Ammon's horn (tissue), 1 donor: ENCODE measurements around the gene DBP.
"Not testable (repeated sequence)": the region's sequence is repeated elsewhere in the genome, so short reads cannot be mapped to it uniquely, and the experiment has no call there.

Experiments
- DNase-seq: peaks from one replicate; pipeline ENCODE4 v3.0.0-alpha.2; 2016; ENCODE audit warnings: low spot score

DBP gene

GRCh38 chr19:48639483-48640375 is 2.5 kb upstream of the DBP start:
- DNase-seq: no peak

GRCh38 chr19:48638831-48639381 is 1.7 kb upstream of the DBP start:
- no peak for DNase-seq

GRCh38 chr19:48637948-48638830 is 1.0 kb upstream of the DBP start:
- DNase-seq: peak; percentile 94

GRCh38 chr19:48637449-48637947 is 319 bp upstream of the DBP start:
- DNase-seq: peak; percentile 100

GRCh38 chr19:48635966-48636858 is 967 bp downstream of the DBP start:
- no peak for DNase-seq

GRCh38 chr19:48635263-48635965 is 1.8 kb downstream of the DBP start:
- peak; percentile 65 for DNase-seq

- peak; percentile 97 for DNase-seq
Measured at GRCh38 chr19:48634424-48635262, 2.5 kb downstream of the DBP start.

GRCh38 chr19:48634036-48634342 is 3.2 kb downstream of the DBP start:
- no peak for DNase-seq

GRCh38 chr19:48633148-48634035 is 3.8 kb downstream of the DBP start:
- no peak for DNase-seq

- DNase-seq: no peak
Measured at GRCh38 chr19:48632692-48633147, 4.5 kb downstream of the DBP start.

GRCh38 chr19:48632286-48632685 is 4.9 kb downstream of the DBP start:
- DNase-seq: not testable (repeated sequence)

GRCh38 chr19:48631225-48631624 is 6.0 kb downstream of the DBP start:
- DNase-seq: no peak

- no peak for DNase-seq
Measured at GRCh38 chr19:48630296-48631063, 6.7 kb downstream of the DBP start.

GRCh38 chr19:48629599-48630295 is 7.4 kb downstream of the DBP start:
- no peak for DNase-seq

GRCh38 chr19:48629297-48629598 is 7.9 kb downstream of the DBP start:
- no peak for DNase-seq

GRCh38 chr19:48628486-48629296 is 8.5 kb downstream of the DBP start:
- no peak for DNase-seq

GRCh38 chr19:48627865-48628314 is 9.3 kb downstream of the DBP start:
- DNase-seq: no peak
